ENCODE results near the gene TNIK.

Gene TNIK

GRCh38 chr3:171445620-171446204 is 14.5 kb downstream of the TNIK start:
- H3K9me3 Mint-ChIP-seq, result no peaks in the 10 kb centered on the region
- DNase-seq, result no peak
- no peak overlapping the region for H3K27ac Mint-ChIP-seq
- H3K36me3 Mint-ChIP-seq (ENCODE audit: low read depth), result no peaks in the 10 kb centered on the region
- no peak for ATAC-seq
- peaks cover 39% of the 10 kb centered on the region for H3K4me1 Mint-ChIP-seq
- no peaks in the 10 kb centered on the region for H3K27me3 Mint-ChIP-seq
- H3K4me3 Mint-ChIP-seq, result no peak overlapping the region

- Mint-ChIP-seq H3K4me3 (no peak overlapping the region), H3K27ac (no peak overlapping the region), H3K9me3 (no peaks in the 10 kb centered on the region), H3K27me3 (no peaks in the 10 kb centered on the region), H3K36me3 (ENCODE audit: low read depth) (no peaks in the 10 kb centered on the region), H3K4me1 (peaks cover 46% of the 10 kb centered on the region)
- DNase-seq, result no peak
- no peak for ATAC-seq
These were observed 16.1 kb downstream of the TNIK start for GRCh38 chr3:171444001-171444690.

- no peaks in the 10 kb centered on the region for H3K36me3 Mint-ChIP-seq (ENCODE audit: low read depth)
- no peaks in the 10 kb centered on the region for H3K9me3 Mint-ChIP-seq
- no peak for ATAC-seq
- DNase-seq, result no peak
- H3K27ac Mint-ChIP-seq, result no peak overlapping the region
- no peaks in the 10 kb centered on the region for H3K27me3 Mint-ChIP-seq
- H3K4me1 Mint-ChIP-seq, result peaks cover 48% of the 10 kb centered on the region
- no peak overlapping the region for H3K4me3 Mint-ChIP-seq
These were observed 16.8 kb downstream of the TNIK start for GRCh38 chr3:171443211-171443957.

- Mint-ChIP-seq H3K27ac (no peak overlapping the region), H3K4me1 (peaks cover 50% of the 10 kb centered on the region), H3K4me3 (no peak overlapping the region), H3K36me3 (ENCODE audit: low read depth) (no peaks in the 10 kb centered on the region), H3K9me3 (no peaks in the 10 kb centered on the region), H3K27me3 (no peaks in the 10 kb centered on the region)
- DNase-seq (no peak), ATAC-seq (no peak)
These were observed 18.0 kb downstream of the TNIK start for GRCh38 chr3:171442184-171442583.

GRCh38 chr3:171441381-171441780 is 18.8 kb downstream of the TNIK start:
- no peak overlapping the region for H3K4me3 Mint-ChIP-seq
- H3K4me1 Mint-ChIP-seq, result peaks cover 49% of the 10 kb centered on the region
- DNase-seq (no peak), ATAC-seq (no peak)
- no peaks in the 10 kb centered on the region for H3K9me3 Mint-ChIP-seq
- H3K27ac Mint-ChIP-seq, result no peak overlapping the region
- no peaks in the 10 kb centered on the region for H3K36me3 Mint-ChIP-seq (ENCODE audit: low read depth)
- H3K27me3 Mint-ChIP-seq, result no peaks in the 10 kb centered on the region

- no peaks in the 10 kb centered on the region for H3K9me3 Mint-ChIP-seq
- no peak for ATAC-seq
- H3K4me1 Mint-ChIP-seq, result peaks cover 47% of the 10 kb centered on the region
These were observed 20.2 kb downstream of the TNIK start for GRCh38 chr3:171439996-171440395.

GRCh38 chr3:171437115-171437756 is 23.0 kb downstream of the TNIK start:
- Mint-ChIP-seq H3K4me3 (no peak overlapping the region), H3K27me3 (no peaks in the 10 kb centered on the region), H3K4me1 (peaks cover 40% of the 10 kb centered on the region), H3K9me3 (no peaks in the 10 kb centered on the region), H3K27ac (no peak overlapping the region), H3K36me3 (ENCODE audit: low read depth) (no peaks in the 10 kb centered on the region)
- DNase-seq, result no peak
- no peak for ATAC-seq

More at GRCh38 chr3:171439996-171440395, 20.2 kb downstream of the TNIK start:
- Mint-ChIP-seq H3K4me3 (no peak overlapping the region), H3K36me3 (ENCODE audit: low read depth) (no peaks in the 10 kb centered on the region), H3K27me3 (no peaks in the 10 kb centered on the region), H3K27ac (no peak overlapping the region)
- no peak for DNase-seq

- Mint-ChIP-seq H3K27ac (no peak overlapping the region), H3K27me3 (no peaks in the 10 kb centered on the region), H3K36me3 (ENCODE audit: low read depth) (no peaks in the 10 kb centered on the region), H3K4me3 (no peak overlapping the region), H3K4me1 (peaks cover 40% of the 10 kb centered on the region), H3K9me3 (no peaks in the 10 kb centered on the region)
- DNase-seq (no peak), ATAC-seq (no peak)
These were observed 23.8 kb downstream of the TNIK start for GRCh38 chr3:171436380-171436779.

- H3K27me3 Mint-ChIP-seq, result no peaks in the 10 kb centered on the region
- H3K36me3 Mint-ChIP-seq (ENCODE audit: low read depth), result no peaks in the 10 kb centered on the region
- no peak overlapping the region for H3K27ac Mint-ChIP-seq
- ATAC-seq (no peak), DNase-seq (no peak)
- H3K4me3 Mint-ChIP-seq, result no peak overlapping the region
- H3K9me3 Mint-ChIP-seq, result no peaks in the 10 kb centered on the region
- H3K4me1 Mint-ChIP-seq, result peaks cover 38% of the 10 kb centered on the region
These were observed 24.4 kb downstream of the TNIK start for GRCh38 chr3:171435757-171436156.

- DNase-seq (no peak), ATAC-seq (no peak)
- H3K9me3 Mint-ChIP-seq, result no peaks in the 10 kb centered on the region
- H3K27me3 Mint-ChIP-seq, result no peaks in the 10 kb centered on the region
- H3K4me3 Mint-ChIP-seq, result no peak overlapping the region
- H3K4me1 Mint-ChIP-seq, result peaks cover 37% of the 10 kb centered on the region
- no peaks in the 10 kb centered on the region for H3K36me3 Mint-ChIP-seq (ENCODE audit: low read depth)
- no peak overlapping the region for H3K27ac Mint-ChIP-seq
These were observed 25.1 kb downstream of the TNIK start for GRCh38 chr3:171435143-171435542.

GRCh38 chr3:171432548-171432947 is 27.7 kb downstream of the TNIK start:
- H3K36me3 Mint-ChIP-seq (ENCODE audit: low read depth), result no peaks in the 10 kb centered on the region
- no peaks in the 10 kb centered on the region for H3K9me3 Mint-ChIP-seq
- no peaks in the 10 kb centered on the region for H3K27me3 Mint-ChIP-seq
- peaks cover 22% of the 10 kb centered on the region for H3K4me1 Mint-ChIP-seq
- H3K4me3 Mint-ChIP-seq, result no peak overlapping the region
- H3K27ac Mint-ChIP-seq, result no peak overlapping the region
- DNase-seq (no peak), ATAC-seq (no peak)

GRCh38 chr3:171431550-171431949 is 28.7 kb downstream of the TNIK start:
- no peaks in the 10 kb centered on the region for H3K9me3 Mint-ChIP-seq

GRCh38 chr3:171430530-171430929 is 29.7 kb downstream of the TNIK start:
- Mint-ChIP-seq H3K27me3 (no peaks in the 10 kb centered on the region), H3K4me1 (peaks cover 4% of the 10 kb centered on the region), H3K36me3 (ENCODE audit: low read depth) (no peaks in the 10 kb centered on the region), H3K27ac (no peak overlapping the region), H3K9me3 (no peaks in the 10 kb centered on the region), H3K4me3 (no peak overlapping the region)
- no peak for ATAC-seq
- DNase-seq, result no peak

More at GRCh38 chr3:171431550-171431949, 28.7 kb downstream of the TNIK start:
- H3K27me3 Mint-ChIP-seq, result no peaks in the 10 kb centered on the region
- no peak overlapping the region for H3K27ac Mint-ChIP-seq
- H3K4me1 Mint-ChIP-seq, result peaks cover 12% of the 10 kb centered on the region
- DNase-seq, result no peak
- no peaks in the 10 kb centered on the region for H3K36me3 Mint-ChIP-seq (ENCODE audit: low read depth)
- no peak for ATAC-seq
- H3K4me3 Mint-ChIP-seq, result no peak overlapping the region

- H3K4me1 Mint-ChIP-seq, result peaks cover 4% of the 10 kb centered on the region
- ATAC-seq, result no peak
- DNase-seq, result no peak
- no peaks in the 10 kb centered on the region for H3K9me3 Mint-ChIP-seq
- H3K27me3 Mint-ChIP-seq, result no peaks in the 10 kb centered on the region
- no peak overlapping the region for H3K4me3 Mint-ChIP-seq
- no peak overlapping the region for H3K27ac Mint-ChIP-seq
- no peaks in the 10 kb centered on the region for H3K36me3 Mint-ChIP-seq (ENCODE audit: low read depth)
These were observed 30.6 kb downstream of the TNIK start for GRCh38 chr3:171429635-171430034.

GRCh38 chr3:171428892-171429291 is 31.3 kb downstream of the TNIK start:
- ATAC-seq, result no peak
- H3K4me1 Mint-ChIP-seq, result peaks cover 4% of the 10 kb centered on the region
- H3K9me3 Mint-ChIP-seq, result no peaks in the 10 kb centered on the region
- no peaks in the 10 kb centered on the region for H3K27me3 Mint-ChIP-seq
- DNase-seq, result no peak
- no peak overlapping the region for H3K4me3 Mint-ChIP-seq
- H3K36me3 Mint-ChIP-seq (ENCODE audit: low read depth), result peaks cover 2% of the 10 kb centered on the region
- no peak overlapping the region for H3K27ac Mint-ChIP-seq
